ENCODE measurements around the gene SNURF. TPM values are rescaled to one million over a fixed set of nuclear protein-coding genes. Genes with fewer than 3 reads are reported as not detected.
A peak's percentile ranks its signal among the peaks of the same experiment; 100 is the strongest.

The SNURF gene
- total RNA-seq, 3 donors from 2014 or later = 5.8 to 15.7 (median 12.1) TPM

DNA sequence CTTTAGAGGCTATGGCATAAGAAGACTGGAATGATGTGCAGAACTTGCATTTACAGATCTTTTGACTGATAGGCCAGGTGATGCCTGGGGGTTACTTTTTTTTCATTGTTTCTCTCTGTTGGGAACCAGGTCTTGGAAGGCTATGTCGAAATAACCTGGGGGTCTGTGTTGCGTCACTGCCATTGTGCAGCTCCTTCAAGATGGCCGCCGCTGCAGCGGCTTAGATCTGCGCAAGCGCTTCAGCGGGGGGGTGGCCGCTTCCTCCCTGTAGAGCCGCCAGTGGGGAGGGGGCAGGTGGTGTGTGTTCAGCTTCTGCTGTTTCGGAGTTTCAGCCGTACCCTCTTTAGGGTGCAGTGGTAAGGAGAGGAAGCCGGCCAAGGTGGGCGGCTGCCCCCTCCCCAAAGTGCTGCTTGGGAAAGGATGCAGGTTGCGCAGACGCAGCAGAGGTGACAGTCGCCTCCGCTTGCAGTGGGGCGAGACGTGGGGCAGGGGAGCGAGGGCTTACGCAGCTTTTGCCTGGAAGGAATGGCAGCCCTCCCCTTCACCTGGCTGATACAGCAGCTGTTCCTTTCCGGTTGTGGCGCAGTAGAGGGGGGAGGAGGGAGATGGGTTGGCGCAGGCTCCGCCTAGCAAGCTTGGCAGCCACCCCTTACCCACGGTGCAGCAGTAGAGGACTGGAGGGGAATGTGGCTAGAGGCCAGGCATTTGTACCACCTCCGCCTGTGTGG is 1.5 kb downstream of the SNURF start:
- peak in 1 of 3 donors; percentile 57 for TF ChIP-seq POLR2AphosphoS5 (IDR thresholded peaks at IDR 0.05)
- TF ChIP-seq, protein P1, sequence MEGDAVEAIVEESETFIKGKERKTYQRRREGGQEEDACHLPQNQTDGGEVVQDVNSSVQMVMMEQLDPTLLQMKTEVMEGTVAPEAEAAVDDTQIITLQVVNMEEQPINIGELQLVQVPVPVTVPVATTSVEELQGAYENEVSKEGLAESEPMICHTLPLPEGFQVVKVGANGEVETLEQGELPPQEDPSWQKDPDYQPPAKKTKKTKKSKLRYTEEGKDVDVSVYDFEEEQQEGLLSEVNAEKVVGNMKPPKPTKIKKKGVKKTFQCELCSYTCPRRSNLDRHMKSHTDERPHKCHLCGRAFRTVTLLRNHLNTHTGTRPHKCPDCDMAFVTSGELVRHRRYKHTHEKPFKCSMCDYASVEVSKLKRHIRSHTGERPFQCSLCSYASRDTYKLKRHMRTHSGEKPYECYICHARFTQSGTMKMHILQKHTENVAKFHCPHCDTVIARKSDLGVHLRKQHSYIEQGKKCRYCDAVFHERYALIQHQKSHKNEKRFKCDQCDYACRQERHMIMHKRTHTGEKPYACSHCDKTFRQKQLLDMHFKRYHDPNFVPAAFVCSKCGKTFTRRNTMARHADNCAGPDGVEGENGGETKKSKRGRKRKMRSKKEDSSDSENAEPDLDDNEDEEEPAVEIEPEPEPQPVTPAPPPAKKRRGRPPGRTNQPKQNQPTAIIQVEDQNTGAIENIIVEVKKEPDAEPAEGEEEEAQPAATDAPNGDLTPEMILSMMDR (IDR thresholded peaks at IDR 0.05) = no peak
- no peak for TF ChIP-seq POLR2A (IDR thresholded peaks at IDR 0.05)
- peak; percentile 68 to 82 for DNase-seq (ENCODE audit: low spot score in 2 of 2)
- Histone ChIP-seq H3K27ac (peak overlapping the region; percentile 90 to 96), H3K36me3 (no peaks in the 10 kb centered on the region), H3K4me3 (peak overlapping the region; percentile 70 to 80 (median 70)), H3K4me1 (no peaks in the 10 kb centered on the region), H3K9me3 (no peaks in the 10 kb centered on the region), H3K27me3 (no peaks in the 10 kb centered on the region)
- intact Hi-C loops (cut with DNase I; ENCODE audit: low total_unique reads) = no loop called here

DNA sequence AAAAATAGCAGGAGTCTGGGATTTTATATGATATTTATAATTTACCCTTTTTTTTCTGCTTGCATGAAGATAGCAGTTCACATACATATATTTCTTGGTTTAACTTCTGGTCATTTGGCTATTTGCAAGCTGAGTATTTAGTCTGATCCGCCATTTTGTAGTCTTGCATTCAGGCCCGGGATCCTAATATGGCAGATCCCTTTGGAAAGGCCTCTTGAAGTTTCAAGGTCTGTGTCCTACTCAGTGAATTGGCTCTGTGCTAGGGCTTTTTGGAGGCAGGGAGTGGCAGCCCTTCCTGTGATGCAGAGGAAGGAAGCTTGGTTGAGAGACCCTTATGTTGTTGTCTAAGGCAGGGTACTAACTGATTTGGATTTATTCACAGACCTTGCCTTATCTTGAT is 2.9 kb downstream of the SNURF start:
- no peaks in the 10 kb centered on the region for H3K27me3 ChIP-seq
- H3K36me3 ChIP-seq = peaks cover 6% of the 10 kb centered on the region
- intact Hi-C loops (cut with DNase I; ENCODE audit: low total_unique reads) = no loop called here
- no peak overlapping the region for H3K4me3 ChIP-seq
- TF ChIP-seq POLR2AphosphoS5 (IDR thresholded peaks at IDR 0.05) (no peak), POLR2A (IDR thresholded peaks at IDR 0.05) (no peak)
- TF ChIP-seq, protein P1 (IDR thresholded peaks at IDR 0.05) = no peak
- peaks cover 0 to 8% of the 10 kb centered on the region in 2 donors for H3K9me3 ChIP-seq
- H3K4me1 ChIP-seq = no peaks in the 10 kb centered on the region
- no peak for DNase-seq (ENCODE audit: low spot score in 2 of 2)
- no peak overlapping the region for H3K27ac ChIP-seq

DNA sequence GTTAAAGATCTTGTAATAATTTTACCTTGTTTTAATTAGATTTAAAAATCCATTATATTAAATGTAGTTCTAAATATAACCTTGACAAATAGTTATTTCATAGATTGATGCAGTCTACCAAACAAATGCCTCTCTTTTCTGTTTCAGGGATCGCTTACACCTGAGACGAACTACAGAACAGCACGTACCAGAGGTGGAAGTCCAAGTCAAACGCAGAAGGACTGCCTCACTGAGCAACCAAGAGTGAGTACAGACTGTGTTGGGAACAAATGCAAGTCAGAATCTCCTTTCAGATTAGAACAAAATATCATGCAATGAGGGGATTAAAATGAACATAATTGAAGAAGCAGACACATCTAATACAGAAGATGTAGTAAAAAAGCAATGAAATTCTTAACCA is 7.2 kb downstream of the SNURF start:
- H3K27me3 ChIP-seq = no peaks in the 10 kb centered on the region
- TF ChIP-seq POLR2A (IDR thresholded peaks at IDR 0.05) = no peak
- no peak for TF ChIP-seq POLR2AphosphoS5 (IDR thresholded peaks at IDR 0.05)
- TF ChIP-seq, protein P1 (IDR thresholded peaks at IDR 0.05) = no peak
- DNase-seq (ENCODE audit: low spot score in 2 of 2) = no peak
- no peak overlapping the region for H3K27ac ChIP-seq
- peaks cover 9 to 32% of the 10 kb centered on the region in 2 donors for H3K9me3 ChIP-seq
- intact Hi-C loops (cut with DNase I; ENCODE audit: low total_unique reads) = no loop called here
- no peak overlapping the region for H3K4me3 ChIP-seq
- no peaks in the 10 kb centered on the region for H3K4me1 ChIP-seq
- H3K36me3 ChIP-seq = peaks cover 20% of the 10 kb centered on the region

DNA sequence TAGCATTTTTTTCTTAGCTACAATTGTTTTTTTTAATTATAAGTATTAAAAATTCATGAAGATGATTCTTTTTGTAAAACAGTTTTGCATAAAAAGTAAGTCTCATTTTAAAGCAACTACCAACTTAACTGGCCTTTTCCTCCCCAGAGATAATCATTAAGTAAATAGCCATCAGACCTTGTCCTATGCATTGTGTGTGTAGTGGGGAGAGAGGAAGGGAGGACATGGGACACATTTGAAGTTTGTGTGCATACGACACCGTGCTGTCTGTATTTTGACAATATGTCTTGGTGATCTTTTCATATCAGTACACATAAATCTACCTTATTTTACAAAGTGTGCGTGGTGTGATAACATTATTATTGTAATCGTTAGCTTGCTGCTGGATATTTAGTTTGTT is 8.1 kb downstream of the SNURF start:
- H3K27ac ChIP-seq = no peak overlapping the region
- DNase-seq (ENCODE audit: low spot score in 2 of 2) = no peak
- no peaks in the 10 kb centered on the region for H3K27me3 ChIP-seq
- TF ChIP-seq POLR2A (IDR thresholded peaks at IDR 0.05) = no peak
- peaks cover 15 to 36% of the 10 kb centered on the region in 2 donors for H3K9me3 ChIP-seq
- intact Hi-C loops (cut with DNase I; ENCODE audit: low total_unique reads) = no loop called here
- H3K36me3 ChIP-seq = peaks cover 20% of the 10 kb centered on the region
- no peaks in the 10 kb centered on the region for H3K4me1 ChIP-seq
- no peak overlapping the region for H3K4me3 ChIP-seq

DNA sequence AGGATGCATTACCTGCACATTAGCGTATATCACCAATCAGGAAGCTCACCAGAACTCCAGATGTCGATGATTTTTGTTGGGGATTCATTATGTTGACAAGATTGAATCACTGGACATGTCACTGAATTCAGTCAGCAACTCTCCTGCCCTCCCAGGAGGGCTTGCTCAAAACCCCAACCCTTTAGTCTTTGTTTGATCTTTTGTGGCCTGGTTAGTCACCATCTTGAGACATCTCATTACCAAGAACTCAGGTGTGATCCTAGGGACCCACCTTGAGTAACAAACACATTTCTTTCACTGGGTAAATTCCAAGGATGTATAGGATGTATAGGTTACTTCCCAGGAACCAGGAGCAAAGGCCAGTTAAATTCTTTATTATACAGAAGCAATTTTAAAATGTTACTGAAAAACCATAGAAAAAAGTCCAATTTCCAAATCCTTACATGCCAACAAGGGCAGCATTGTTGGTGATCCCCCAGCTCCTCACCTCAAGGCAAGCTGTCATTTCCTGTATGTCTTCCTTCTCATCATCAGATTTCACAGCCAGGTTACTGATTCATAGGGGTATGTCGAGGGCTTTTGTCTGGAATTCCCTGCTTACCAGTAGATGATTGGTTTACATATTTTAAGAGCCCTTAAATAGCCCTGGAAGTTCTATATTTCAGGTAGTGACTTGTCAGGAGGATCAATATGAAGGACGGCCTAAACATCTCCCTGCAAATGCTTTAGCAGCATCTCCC is 11.7 kb downstream of the SNURF start:
- Histone ChIP-seq H3K4me3 (no peak overlapping the region), H3K4me1 (no peaks in the 10 kb centered on the region), H3K36me3 (peaks cover 31% of the 10 kb centered on the region), H3K9me3 (peaks cover 24 to 57% of the 10 kb centered on the region in 2 donors), H3K27ac (no peak overlapping the region), H3K27me3 (no peaks in the 10 kb centered on the region)
- no peak for DNase-seq (ENCODE audit: low spot score in 2 of 2)
- TF ChIP-seq POLR2A (IDR thresholded peaks at IDR 0.05) = no peak
- TF ChIP-seq, protein P1 (IDR thresholded peaks at IDR 0.05) = no peak
- TF ChIP-seq POLR2AphosphoS5 (IDR thresholded peaks at IDR 0.05) = no peak
- intact Hi-C loops (cut with DNase I; ENCODE audit: low total_unique reads) = no loop called here
